ENCODE results near the gene UNC45B.
"Not testable (repeated sequence)": the region's sequence is repeated elsewhere in the genome, so short reads cannot be mapped to it uniquely, and the experiment has no call there.

The UNC45B gene

GRCh38 chr17:35212668-35213067 lies 65.1 kb downstream of the UNC45B start:
- Histone ChIP-seq H3K36me3 (ENCODE audit: control insufficient read depth, insufficient read depth, low read length) (no peaks in the 10 kb centered on the region), H3K4me1 (ENCODE audit: control insufficient read depth, insufficient read depth, low read length) (no peaks in the 10 kb centered on the region), H3K9me3 (ENCODE audit: control insufficient read depth, low read length) (no peaks in the 10 kb centered on the region), H3K9ac (ENCODE audit: low read length) (no peak overlapping the region), H3K4me3 (ENCODE audit: low read length) (no peak overlapping the region), H3K27me3 (ENCODE audit: control insufficient read depth, insufficient read depth, low read length) (peaks cover 5% of the 10 kb centered on the region)

GRCh38 chr17:35213412-35213940 lies 65.9 kb downstream of the UNC45B start:
- peaks cover 5% of the 10 kb centered on the region for H3K27me3 ChIP-seq (ENCODE audit: control insufficient read depth, insufficient read depth, low read length)
- H3K9me3 ChIP-seq (ENCODE audit: control insufficient read depth, low read length), result no peaks in the 10 kb centered on the region

GRCh38 chr17:35214192-35214591 lies 66.6 kb downstream of the UNC45B start:
- no peak overlapping the region for H3K4me3 ChIP-seq (ENCODE audit: low read length)
- peaks cover 5% of the 10 kb centered on the region for H3K27me3 ChIP-seq (ENCODE audit: control insufficient read depth, insufficient read depth, low read length)
- H3K9ac ChIP-seq (ENCODE audit: low read length), result no peak overlapping the region
- no peaks in the 10 kb centered on the region for H3K36me3 ChIP-seq (ENCODE audit: control insufficient read depth, insufficient read depth, low read length)
- H3K4me1 ChIP-seq (ENCODE audit: control insufficient read depth, insufficient read depth, low read length), result no peaks in the 10 kb centered on the region
- no peaks in the 10 kb centered on the region for H3K9me3 ChIP-seq (ENCODE audit: control insufficient read depth, low read length)

More at GRCh38 chr17:35213412-35213940, 65.9 kb downstream of the UNC45B start:
- Histone ChIP-seq H3K4me3 (ENCODE audit: low read length) (no peak overlapping the region), H3K4me1 (ENCODE audit: control insufficient read depth, insufficient read depth, low read length) (no peaks in the 10 kb centered on the region), H3K9ac (ENCODE audit: low read length) (no peak overlapping the region), H3K36me3 (ENCODE audit: control insufficient read depth, insufficient read depth, low read length) (no peaks in the 10 kb centered on the region)

- Histone ChIP-seq H3K4me3 (ENCODE audit: low read length) (no peak overlapping the region), H3K9ac (ENCODE audit: low read length) (no peak overlapping the region), H3K9me3 (ENCODE audit: control insufficient read depth, low read length) (no peaks in the 10 kb centered on the region), H3K4me1 (ENCODE audit: control insufficient read depth, insufficient read depth, low read length) (no peaks in the 10 kb centered on the region), H3K27me3 (ENCODE audit: control insufficient read depth, insufficient read depth, low read length) (peaks cover 5% of the 10 kb centered on the region), H3K36me3 (ENCODE audit: control insufficient read depth, insufficient read depth, low read length) (no peaks in the 10 kb centered on the region)
Measured at GRCh38 chr17:35214631-35215273, 67.1 kb downstream of the UNC45B start.

GRCh38 chr17:35217107-35217506 lies 69.5 kb downstream of the UNC45B start:
- Histone ChIP-seq H3K4me3 (ENCODE audit: low read length) (no peak overlapping the region), H3K4me1 (ENCODE audit: control insufficient read depth, insufficient read depth, low read length) (no peaks in the 10 kb centered on the region), H3K36me3 (ENCODE audit: control insufficient read depth, insufficient read depth, low read length) (no peaks in the 10 kb centered on the region), H3K27me3 (ENCODE audit: control insufficient read depth, insufficient read depth, low read length) (peaks cover 5% of the 10 kb centered on the region), H3K9ac (ENCODE audit: low read length) (no peak overlapping the region), H3K9me3 (ENCODE audit: control insufficient read depth, low read length) (no peaks in the 10 kb centered on the region)

- H3K4me1 ChIP-seq (ENCODE audit: control insufficient read depth, insufficient read depth, low read length), result no peaks in the 10 kb centered on the region
- H3K36me3 ChIP-seq (ENCODE audit: control insufficient read depth, insufficient read depth, low read length), result no peaks in the 10 kb centered on the region
- no peak overlapping the region for H3K9ac ChIP-seq (ENCODE audit: low read length)
- H3K4me3 ChIP-seq (ENCODE audit: low read length), result no peak overlapping the region
- H3K9me3 ChIP-seq (ENCODE audit: control insufficient read depth, low read length), result no peaks in the 10 kb centered on the region
- H3K27me3 ChIP-seq (ENCODE audit: control insufficient read depth, insufficient read depth, low read length), result peaks cover 5% of the 10 kb centered on the region
Measured at GRCh38 chr17:35218915-35219314, 71.3 kb downstream of the UNC45B start.

- Histone ChIP-seq H3K36me3 (ENCODE audit: control insufficient read depth, insufficient read depth, low read length) (no peaks in the 10 kb centered on the region), H3K27me3 (ENCODE audit: control insufficient read depth, insufficient read depth, low read length) (no peaks in the 10 kb centered on the region), H3K4me3 (ENCODE audit: low read length) (no peak overlapping the region), H3K9ac (ENCODE audit: low read length) (no peak overlapping the region), H3K4me1 (ENCODE audit: control insufficient read depth, insufficient read depth, low read length) (no peaks in the 10 kb centered on the region), H3K9me3 (ENCODE audit: control insufficient read depth, low read length) (no peaks in the 10 kb centered on the region)
Measured at GRCh38 chr17:35222452-35222851, 74.8 kb downstream of the UNC45B start.

- no peaks in the 10 kb centered on the region for H3K27me3 ChIP-seq (ENCODE audit: control insufficient read depth, insufficient read depth, low read length)
- no peak overlapping the region for H3K4me3 ChIP-seq (ENCODE audit: low read length)
- H3K4me1 ChIP-seq (ENCODE audit: control insufficient read depth, insufficient read depth, low read length), result no peaks in the 10 kb centered on the region
- no peaks in the 10 kb centered on the region for H3K36me3 ChIP-seq (ENCODE audit: control insufficient read depth, insufficient read depth, low read length)
- H3K9me3 ChIP-seq (ENCODE audit: control insufficient read depth, low read length), result no peaks in the 10 kb centered on the region
- no peak overlapping the region for H3K9ac ChIP-seq (ENCODE audit: low read length)
Measured at GRCh38 chr17:35224436-35224835, 76.8 kb downstream of the UNC45B start.

- Histone ChIP-seq H3K4me1 (ENCODE audit: control insufficient read depth, insufficient read depth, low read length) (no peaks in the 10 kb centered on the region), H3K9ac (ENCODE audit: low read length) (no peak overlapping the region), H3K27me3 (ENCODE audit: control insufficient read depth, insufficient read depth, low read length) (no peaks in the 10 kb centered on the region), H3K4me3 (ENCODE audit: low read length) (no peak overlapping the region), H3K36me3 (ENCODE audit: control insufficient read depth, insufficient read depth, low read length) (no peaks in the 10 kb centered on the region), H3K9me3 (ENCODE audit: control insufficient read depth, low read length) (no peaks in the 10 kb centered on the region)
Measured at GRCh38 chr17:35227546-35227945, 79.9 kb downstream of the UNC45B start.

- Histone ChIP-seq H3K9ac (ENCODE audit: low read length) (no peak overlapping the region), H3K4me1 (ENCODE audit: control insufficient read depth, insufficient read depth, low read length) (no peaks in the 10 kb centered on the region), H3K27me3 (ENCODE audit: control insufficient read depth, insufficient read depth, low read length) (no peaks in the 10 kb centered on the region), H3K4me3 (ENCODE audit: low read length) (no peak overlapping the region), H3K9me3 (ENCODE audit: control insufficient read depth, low read length) (no peaks in the 10 kb centered on the region), H3K36me3 (ENCODE audit: control insufficient read depth, insufficient read depth, low read length) (no peaks in the 10 kb centered on the region)
Measured at GRCh38 chr17:35229638-35230037, 82.0 kb downstream of the UNC45B start.

GRCh38 chr17:35234315-35234714 lies 86.7 kb downstream of the UNC45B start:
- not testable (repeated sequence) for H3K36me3 ChIP-seq (ENCODE audit: control insufficient read depth, insufficient read depth, low read length); H3K4me1 ChIP-seq (ENCODE audit: control insufficient read depth, insufficient read depth, low read length); H3K9me3 ChIP-seq (ENCODE audit: control insufficient read depth, low read length); H3K4me3 ChIP-seq (ENCODE audit: low read length); H3K27me3 ChIP-seq (ENCODE audit: control insufficient read depth, insufficient read depth, low read length); H3K9ac ChIP-seq (ENCODE audit: low read length)

GRCh38 chr17:35235289-35235688 lies 87.7 kb downstream of the UNC45B start:
- Histone ChIP-seq H3K4me3 (ENCODE audit: low read length) (no peak overlapping the region), H3K4me1 (ENCODE audit: control insufficient read depth, insufficient read depth, low read length) (no peaks in the 10 kb centered on the region), H3K9ac (ENCODE audit: low read length) (no peak overlapping the region), H3K36me3 (ENCODE audit: control insufficient read depth, insufficient read depth, low read length) (no peaks in the 10 kb centered on the region), H3K27me3 (ENCODE audit: control insufficient read depth, insufficient read depth, low read length) (no peaks in the 10 kb centered on the region), H3K9me3 (ENCODE audit: control insufficient read depth, low read length) (no peaks in the 10 kb centered on the region)

GRCh38 chr17:35235917-35236316 lies 88.3 kb downstream of the UNC45B start:
- Histone ChIP-seq H3K4me3 (ENCODE audit: low read length) (no peak overlapping the region), H3K9me3 (ENCODE audit: control insufficient read depth, low read length) (no peaks in the 10 kb centered on the region), H3K36me3 (ENCODE audit: control insufficient read depth, insufficient read depth, low read length) (no peaks in the 10 kb centered on the region), H3K9ac (ENCODE audit: low read length) (no peak overlapping the region), H3K27me3 (ENCODE audit: control insufficient read depth, insufficient read depth, low read length) (no peaks in the 10 kb centered on the region), H3K4me1 (ENCODE audit: control insufficient read depth, insufficient read depth, low read length) (no peaks in the 10 kb centered on the region)
